NCI-H187 treated with DMSO at 0.1 percent for 48 hours (cell line): Measurements from ENCODE around the gene GALR2.

ENCODE experiments used
- DNase-seq: peaks from one replicate; lab custom pipeline; 2025; lab: John Stamatoyannopoulos, UW

The GALR2 gene

DNA sequence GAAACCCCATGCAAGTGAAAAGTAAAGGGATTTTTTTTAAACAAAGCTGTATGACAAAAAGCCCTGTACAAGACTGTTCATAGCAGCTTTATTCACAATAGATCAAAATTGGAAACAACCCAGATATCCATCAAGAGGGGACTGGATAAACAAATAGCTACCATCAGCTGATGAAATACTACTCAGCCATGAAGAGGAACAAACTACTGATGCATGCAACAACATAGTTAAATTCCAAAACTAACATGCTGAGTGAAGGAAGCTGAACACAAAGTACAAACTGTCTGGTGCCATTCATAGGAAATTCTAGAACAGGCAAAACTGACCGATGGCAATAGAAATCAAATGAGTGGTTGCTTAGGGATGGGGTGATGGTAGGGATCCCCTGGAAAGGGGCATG, 51.3 kb downstream of the GALR2 start:
- DNase-seq, result no peak
